Effector CD4-positive, alpha-beta T cell (primary cell): ENCODE data around the gene ZNF280B.
A peak's percentile ranks its signal among the peaks of the same experiment; 100 is the strongest.
"Not testable (repeated sequence)": the region's sequence is repeated elsewhere in the genome, so short reads cannot be mapped to it uniquely, and the experiment has no call there.

Source experiments
- DNase-seq: peaks from one replicate; pipeline ENCODE4 v3.0.0-alpha.2; 2020

ZNF280B gene

GRCh38 chr22:22506736-22507135, 1.8 kb downstream of the ZNF280B start:
- no peak for DNase-seq

- no peak for DNase-seq
These were observed 10.3 kb downstream of the ZNF280B start for GRCh38 chr22:22498267-22498666.

GRCh38 chr22:22491589-22491988, 17.0 kb downstream of the ZNF280B start:
- DNase-seq, result not testable (repeated sequence)

- DNase-seq, result no peak
These were observed 19.8 kb downstream of the ZNF280B start for GRCh38 chr22:22488736-22489135.

- DNase-seq, result no peak
These were observed 20.5 kb downstream of the ZNF280B start for GRCh38 chr22:22487869-22488597.

GRCh38 chr22:22487059-22487458, 21.5 kb downstream of the ZNF280B start:
- no peak for DNase-seq

- DNase-seq, result no peak
These were observed 22.2 kb downstream of the ZNF280B start for GRCh38 chr22:22486132-22486899.

GRCh38 chr22:22485524-22485923, 23.0 kb downstream of the ZNF280B start:
- no peak for DNase-seq

- DNase-seq, result no peak
These were observed 24.5 kb downstream of the ZNF280B start for GRCh38 chr22:22484023-22484422.

GRCh38 chr22:22480940-22481339, 27.6 kb downstream of the ZNF280B start:
- no peak for DNase-seq

GRCh38 chr22:22479999-22480532, 28.5 kb downstream of the ZNF280B start:
- no peak for DNase-seq

- DNase-seq, result no peak
These were observed 29.4 kb downstream of the ZNF280B start for GRCh38 chr22:22479116-22479515.

GRCh38 chr22:22478470-22478869, 30.1 kb downstream of the ZNF280B start:
- DNase-seq, result no peak

GRCh38 chr22:22474733-22475132, 33.8 kb downstream of the ZNF280B start:
- no peak for DNase-seq

GRCh38 chr22:22471104-22471503, 37.4 kb downstream of the ZNF280B start:
- not testable (repeated sequence) for DNase-seq

- no peak for DNase-seq
These were observed 39.0 kb downstream of the ZNF280B start for GRCh38 chr22:22469527-22469926.

- not testable (repeated sequence) for DNase-seq
These were observed 39.6 kb downstream of the ZNF280B start for GRCh38 chr22:22468794-22469469.

GRCh38 chr22:22467112-22467511, 41.4 kb downstream of the ZNF280B start:
- no peak for DNase-seq

- DNase-seq, result no peak
These were observed 42.8 kb downstream of the ZNF280B start for GRCh38 chr22:22465782-22466181.

GRCh38 chr22:22465094-22465602, 43.4 kb downstream of the ZNF280B start:
- no peak for DNase-seq

GRCh38 chr22:22464541-22465054, 43.9 kb downstream of the ZNF280B start:
- no peak for DNase-seq

GRCh38 chr22:22463855-22464540, 44.5 kb downstream of the ZNF280B start:
- peak; percentile 39 for DNase-seq
